ENCODE measurements around the gene TSPAN15. TPM values are rescaled to one million over a fixed set of nuclear protein-coding genes. Genes with fewer than 3 reads are reported as not detected.

Gene TSPAN15
- total and polyA plus RNA-seq, 2 of the 4 experiments (the other 2 are of a cell fraction) = 0.48 TPM; not detected in 1

GRCh38 chr10:69422676-69423075, 28.6 kb upstream of the TSPAN15 start:
- Histone ChIP-seq H2AK9ac (replicated peaks; ENCODE audit: low read depth, low read length, poor library complexity) (no peak overlapping the region), H3K36me3 (ENCODE audit: control insufficient read depth, insufficient read depth, low read length) (no peaks in the 10 kb centered on the region), H2BK20ac (ENCODE audit: low read depth, low read length) (no peak overlapping the region), H3K9ac (ENCODE audit: low read depth, low read length) (no peak overlapping the region), H3K4me1 (ENCODE audit: control insufficient read depth, insufficient read depth, low read length) (peaks cover 7% of the 10 kb centered on the region; the same call in 1 of the 2 replicates), H3K27ac (ENCODE audit: insufficient read depth, low read length) (no peak overlapping the region), H3K4ac (ENCODE audit: low read depth, low read length) (no peak overlapping the region), H3K9me1 (ENCODE audit: insufficient read depth, low read length) (peaks cover 5% of the 10 kb centered on the region; the same call in 1 of the 2 replicates), H4K91ac (ENCODE audit: insufficient read depth, low read depth, low read length) (no peak overlapping the region), H3K56ac (ENCODE audit: extremely low read depth, insufficient read depth, low read length) (no peak overlapping the region), H3K4me3 (ENCODE audit: insufficient read depth, low read depth, low read length) (no peak overlapping the region), H3K9me3 (ENCODE audit: control insufficient read depth, insufficient read depth, low read length) (no peaks in the 10 kb centered on the region), H3K27me3 (ENCODE audit: control insufficient read depth, insufficient read depth, low read length) (peaks cover 25% of the 10 kb centered on the region), H2BK120ac (ENCODE audit: low read depth, low read length) (no peak overlapping the region), H4K5ac (ENCODE audit: low read depth, low read length) (no peak overlapping the region), H3K4me2 (ENCODE audit: low read depth, low read length) (no peak overlapping the region), H3K79me1 (ENCODE audit: low read depth in 1 of 2, low read length in 2 of 2) (no peaks in the 10 kb centered on the region), H3K23ac (ENCODE audit: low read depth, low read length) (no peak overlapping the region), H2AFZ (replicated peaks; ENCODE audit: low read length, poor library complexity) (no peak overlapping the region), H4K20me1 (ENCODE audit: insufficient read depth, low read length) (0 out of 2 replicates have a peak, but pooled peaks cover 4% of the 10 kb centered on the region), H2AK5ac (ENCODE audit: low read depth, low read length) (no peak overlapping the region), H3K18ac (ENCODE audit: low read depth, low read length) (no peak overlapping the region), H4K8ac (ENCODE audit: low read depth in 2 of 2, low read length in 2 of 2) (no peak overlapping the region), H2BK5ac (ENCODE audit: low read depth, low read length, poor library complexity, severe bottlenecking) (no peak overlapping the region), H3K14ac (replicated peaks; ENCODE audit: low read depth, low read length) (no peak overlapping the region), H2BK15ac (ENCODE audit: low read depth, low read length) (no peak overlapping the region)
- no peak for DNase-seq
- in situ Hi-C loops (cut with MboI; ENCODE audit: low sequenced_read_pairs) = loop anchor here (10.0 kb wide), 1 partner anchor 212 kb away; the partner anchor contains the start of gene FAM241B
- CTCF ChIA-PET = interaction anchor here (2.1 kb wide), 1 partner anchor 14 kb away, joined by 8 read pairs; no protein-coding TSS in a partner anchor
- no TSS peak for BruUV-seq (replicated peaks)
- POLR2A ChIA-PET (ENCODE audit: unreplicated experiment) = no interaction called here
- intact Hi-C loops (cut with micrococcal nuclease) = no loop called here
- TF ChIP-seq MAFK (IDR thresholded peaks at IDR 0.05; ENCODE audit: low read depth, low read length) (no peak), POLR2A (IDR thresholded peaks at IDR 0.05; ENCODE audit: low read depth, low read length) (no peak), RAD21 (IDR thresholded peaks at IDR 0.05; ENCODE audit: low read length) (no peak), MAZ (IDR thresholded peaks at IDR 0.05; ENCODE audit: borderline replicate concordance, low read depth, low read length) (no peak), BHLHE40 (IDR thresholded peaks at IDR 0.05; ENCODE audit: low read depth, low read length) (no peak), RFX5 (IDR thresholded peaks at IDR 0.05; ENCODE audit: low read depth, low read length) (no peak), SMC3 (IDR thresholded peaks at IDR 0.05; ENCODE audit: low read depth, low read length) (no peak), FOS (IDR thresholded peaks at IDR 0.05; ENCODE audit: low read depth, low read length) (no peak), MXI1 (IDR thresholded peaks at IDR 0.05; ENCODE audit: borderline replicate concordance, low read depth, low read length) (no peak), CEBPB (IDR thresholded peaks at IDR 0.05; ENCODE audit: low read depth, low read length) (no peak), RCOR1 (IDR thresholded peaks at IDR 0.05; ENCODE audit: insufficient replicate concordance, low read length) (no peak), CHD1 (IDR thresholded peaks at IDR 0.05; ENCODE audit: low read depth, low read length) (no peak), NFE2L2 (IDR thresholded peaks at IDR 0.05; ENCODE audit: low read depth, low read length) (no peak)
- TF ChIP-seq, protein P1, sequence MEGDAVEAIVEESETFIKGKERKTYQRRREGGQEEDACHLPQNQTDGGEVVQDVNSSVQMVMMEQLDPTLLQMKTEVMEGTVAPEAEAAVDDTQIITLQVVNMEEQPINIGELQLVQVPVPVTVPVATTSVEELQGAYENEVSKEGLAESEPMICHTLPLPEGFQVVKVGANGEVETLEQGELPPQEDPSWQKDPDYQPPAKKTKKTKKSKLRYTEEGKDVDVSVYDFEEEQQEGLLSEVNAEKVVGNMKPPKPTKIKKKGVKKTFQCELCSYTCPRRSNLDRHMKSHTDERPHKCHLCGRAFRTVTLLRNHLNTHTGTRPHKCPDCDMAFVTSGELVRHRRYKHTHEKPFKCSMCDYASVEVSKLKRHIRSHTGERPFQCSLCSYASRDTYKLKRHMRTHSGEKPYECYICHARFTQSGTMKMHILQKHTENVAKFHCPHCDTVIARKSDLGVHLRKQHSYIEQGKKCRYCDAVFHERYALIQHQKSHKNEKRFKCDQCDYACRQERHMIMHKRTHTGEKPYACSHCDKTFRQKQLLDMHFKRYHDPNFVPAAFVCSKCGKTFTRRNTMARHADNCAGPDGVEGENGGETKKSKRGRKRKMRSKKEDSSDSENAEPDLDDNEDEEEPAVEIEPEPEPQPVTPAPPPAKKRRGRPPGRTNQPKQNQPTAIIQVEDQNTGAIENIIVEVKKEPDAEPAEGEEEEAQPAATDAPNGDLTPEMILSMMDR (conservative IDR thresholded peaks at IDR 0.05; ENCODE audit: low read depth, low read length) = no peak
- TF ChIP-seq, protein P2, sequence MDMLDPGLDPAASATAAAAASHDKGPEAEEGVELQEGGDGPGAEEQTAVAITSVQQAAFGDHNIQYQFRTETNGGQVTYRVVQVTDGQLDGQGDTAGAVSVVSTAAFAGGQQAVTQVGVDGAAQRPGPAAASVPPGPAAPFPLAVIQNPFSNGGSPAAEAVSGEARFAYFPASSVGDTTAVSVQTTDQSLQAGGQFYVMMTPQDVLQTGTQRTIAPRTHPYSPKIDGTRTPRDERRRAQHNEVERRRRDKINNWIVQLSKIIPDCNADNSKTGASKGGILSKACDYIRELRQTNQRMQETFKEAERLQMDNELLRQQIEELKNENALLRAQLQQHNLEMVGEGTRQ (IDR thresholded peaks at IDR 0.05; ENCODE audit: low read depth, low read length) = no peak
- TF ChIP-seq, protein P3, sequence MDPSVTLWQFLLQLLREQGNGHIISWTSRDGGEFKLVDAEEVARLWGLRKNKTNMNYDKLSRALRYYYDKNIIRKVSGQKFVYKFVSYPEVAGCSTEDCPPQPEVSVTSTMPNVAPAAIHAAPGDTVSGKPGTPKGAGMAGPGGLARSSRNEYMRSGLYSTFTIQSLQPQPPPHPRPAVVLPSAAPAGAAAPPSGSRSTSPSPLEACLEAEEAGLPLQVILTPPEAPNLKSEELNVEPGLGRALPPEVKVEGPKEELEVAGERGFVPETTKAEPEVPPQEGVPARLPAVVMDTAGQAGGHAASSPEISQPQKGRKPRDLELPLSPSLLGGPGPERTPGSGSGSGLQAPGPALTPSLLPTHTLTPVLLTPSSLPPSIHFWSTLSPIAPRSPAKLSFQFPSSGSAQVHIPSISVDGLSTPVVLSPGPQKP (IDR thresholded peaks at IDR 0.05; ENCODE audit: borderline replicate concordance, low read depth, low read length) = no peak
- no peak for ATAC-seq (ENCODE audit: low read depth)
- no CpG with 5 or more reads among the region's 4 CpGs for WGBS, 2 experiments (ENCODE audit: extremely low coverage in 2 of 2, insufficient read length in 1 of 2)
- dilution Hi-C loops (cut with HindIII; ENCODE audit: low sequenced_read_pairs, unreplicated experiment) = no loop called here
